SU-DHL-6 (cell line): ENCODE results near the gene DRC3.

Experiments used
- EZH2phosphoT487 ChIP-seq: fragments of 200-600 bp; sonication (generic), shearing (Covaris generic); conservative IDR thresholded peaks from 2 replicates; pipeline ENCODE4 v1.6.1; 2018; ENCODE audit warnings: mild to moderate bottlenecking, antibody characterized with exemption, low read length, moderate library complexity, mixed read lengths
- TF ChIP-seq, protein P1 (sequence below): fragments of 200-600 bp; sonication (generic); IDR thresholded peaks from one replicate; pipeline ENCODE4 v1.5.1; 2017; ENCODE audit warnings: antibody characterized with exemption, mild to moderate bottlenecking, low read length, moderate library complexity; ENCODE audit not compliant: insufficient read depth, poor library complexity, severe bottlenecking

DNA sequence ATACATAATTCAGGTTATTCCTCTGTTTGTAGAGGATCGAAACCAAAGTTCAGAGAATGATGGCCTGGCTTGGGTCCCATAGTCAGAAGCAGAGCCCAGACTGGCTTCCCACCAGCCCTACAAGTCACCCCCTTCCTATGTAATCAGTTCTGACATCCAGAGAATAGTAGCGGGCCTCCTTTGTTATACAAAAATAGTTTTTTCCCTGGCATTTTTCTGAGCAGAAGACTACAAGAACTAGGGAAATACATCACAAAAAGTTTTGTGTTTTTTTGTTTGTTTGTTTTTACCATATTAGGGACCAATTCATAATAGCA is 47.1 kb downstream of the DRC3 start:
- TF ChIP-seq, protein P1, sequence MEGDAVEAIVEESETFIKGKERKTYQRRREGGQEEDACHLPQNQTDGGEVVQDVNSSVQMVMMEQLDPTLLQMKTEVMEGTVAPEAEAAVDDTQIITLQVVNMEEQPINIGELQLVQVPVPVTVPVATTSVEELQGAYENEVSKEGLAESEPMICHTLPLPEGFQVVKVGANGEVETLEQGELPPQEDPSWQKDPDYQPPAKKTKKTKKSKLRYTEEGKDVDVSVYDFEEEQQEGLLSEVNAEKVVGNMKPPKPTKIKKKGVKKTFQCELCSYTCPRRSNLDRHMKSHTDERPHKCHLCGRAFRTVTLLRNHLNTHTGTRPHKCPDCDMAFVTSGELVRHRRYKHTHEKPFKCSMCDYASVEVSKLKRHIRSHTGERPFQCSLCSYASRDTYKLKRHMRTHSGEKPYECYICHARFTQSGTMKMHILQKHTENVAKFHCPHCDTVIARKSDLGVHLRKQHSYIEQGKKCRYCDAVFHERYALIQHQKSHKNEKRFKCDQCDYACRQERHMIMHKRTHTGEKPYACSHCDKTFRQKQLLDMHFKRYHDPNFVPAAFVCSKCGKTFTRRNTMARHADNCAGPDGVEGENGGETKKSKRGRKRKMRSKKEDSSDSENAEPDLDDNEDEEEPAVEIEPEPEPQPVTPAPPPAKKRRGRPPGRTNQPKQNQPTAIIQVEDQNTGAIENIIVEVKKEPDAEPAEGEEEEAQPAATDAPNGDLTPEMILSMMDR = no peak
- no peak for TF ChIP-seq EZH2phosphoT487
